ENCODE data around the gene ZFPL1.

ZFPL1 gene

GRCh38 chr11:65084598-65085375 is 765 bp downstream of the ZFPL1 start:
- no peaks in the 10 kb centered on the region for H3F3A ChIP-seq (ENCODE audit: insufficient read depth)
- peaks cover 50% of the 10 kb centered on the region for H3K79me2 ChIP-seq (ENCODE audit: insufficient read depth, low read length)
- TF ChIP-seq, protein P1, sequence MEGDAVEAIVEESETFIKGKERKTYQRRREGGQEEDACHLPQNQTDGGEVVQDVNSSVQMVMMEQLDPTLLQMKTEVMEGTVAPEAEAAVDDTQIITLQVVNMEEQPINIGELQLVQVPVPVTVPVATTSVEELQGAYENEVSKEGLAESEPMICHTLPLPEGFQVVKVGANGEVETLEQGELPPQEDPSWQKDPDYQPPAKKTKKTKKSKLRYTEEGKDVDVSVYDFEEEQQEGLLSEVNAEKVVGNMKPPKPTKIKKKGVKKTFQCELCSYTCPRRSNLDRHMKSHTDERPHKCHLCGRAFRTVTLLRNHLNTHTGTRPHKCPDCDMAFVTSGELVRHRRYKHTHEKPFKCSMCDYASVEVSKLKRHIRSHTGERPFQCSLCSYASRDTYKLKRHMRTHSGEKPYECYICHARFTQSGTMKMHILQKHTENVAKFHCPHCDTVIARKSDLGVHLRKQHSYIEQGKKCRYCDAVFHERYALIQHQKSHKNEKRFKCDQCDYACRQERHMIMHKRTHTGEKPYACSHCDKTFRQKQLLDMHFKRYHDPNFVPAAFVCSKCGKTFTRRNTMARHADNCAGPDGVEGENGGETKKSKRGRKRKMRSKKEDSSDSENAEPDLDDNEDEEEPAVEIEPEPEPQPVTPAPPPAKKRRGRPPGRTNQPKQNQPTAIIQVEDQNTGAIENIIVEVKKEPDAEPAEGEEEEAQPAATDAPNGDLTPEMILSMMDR (IDR thresholded peaks at IDR 0.05; ENCODE audit: insufficient read depth, low read length, poor library complexity, severe bottlenecking), result no peak
- TF ChIP-seq EZH2phosphoT487 (conservative IDR thresholded peaks at IDR 0.05; ENCODE audit: low read length), result no peak
- H3K9me3 ChIP-seq (ENCODE audit: insufficient read depth, low read length), result no peaks in the 10 kb centered on the region
- H3K27ac ChIP-seq (ENCODE audit: low read depth, low read length), result peak overlapping the region; percentile 80
- peaks cover 12% of the 10 kb centered on the region for H3K36me3 ChIP-seq (ENCODE audit: low read length)
- peak overlapping the region; percentile 88 for H3K9ac ChIP-seq (ENCODE audit: low read length)
- peak overlapping the region; percentile 98 for H3K4me3 ChIP-seq (ENCODE audit: insufficient read depth, low read length, poor library complexity, severe bottlenecking)
- H3K9me2 ChIP-seq (replicated peaks; ENCODE audit: insufficient read depth, low read length), result no peaks in the 10 kb centered on the region
- no peaks in the 10 kb centered on the region for H4K20me1 ChIP-seq (ENCODE audit: low read depth, low read length)
- peak overlapping the region; percentile 73 for H3K4me2 ChIP-seq (ENCODE audit: low read depth, low read length, poor library complexity, severe bottlenecking)
- no peak overlapping the region for H2AFZ ChIP-seq (ENCODE audit: low read depth, low read length, severe bottlenecking)
- H3K27me3 ChIP-seq (ENCODE audit: low read length), result no peaks in the 10 kb centered on the region

DNA sequence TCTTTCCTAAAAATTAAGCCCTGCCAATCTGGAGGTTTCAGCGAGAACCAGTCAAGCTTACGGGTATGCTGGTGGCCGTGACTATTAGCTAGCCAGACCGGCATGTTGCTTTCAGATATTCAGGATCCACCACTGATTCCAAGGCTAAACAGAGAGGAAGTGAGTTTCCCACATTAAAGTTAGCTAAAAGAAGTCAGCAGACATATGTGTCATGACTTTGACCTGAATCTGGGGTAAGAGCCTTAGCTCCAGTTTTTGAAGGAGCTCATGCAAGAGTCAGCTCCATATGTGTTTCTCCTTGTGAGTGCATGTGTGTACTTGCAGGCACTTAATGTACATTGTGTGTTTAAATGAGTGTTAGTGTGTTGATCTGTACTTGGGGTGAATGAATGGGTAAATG is 1.4 kb downstream of the ZFPL1 start:
- H3K27ac ChIP-seq (ENCODE audit: low read depth, low read length), result no peak overlapping the region
- peaks cover 9% of the 10 kb centered on the region for H3K36me3 ChIP-seq (ENCODE audit: low read length)
- TF ChIP-seq, protein P1 (IDR thresholded peaks at IDR 0.05; ENCODE audit: insufficient read depth, low read length, poor library complexity, severe bottlenecking), result no peak
- no peak for TF ChIP-seq EZH2phosphoT487 (conservative IDR thresholded peaks at IDR 0.05; ENCODE audit: low read length)
- no peak overlapping the region for H2AFZ ChIP-seq (ENCODE audit: low read depth, low read length, severe bottlenecking)
- H3K27me3 ChIP-seq (ENCODE audit: low read length), result no peaks in the 10 kb centered on the region
- no peaks in the 10 kb centered on the region for H3F3A ChIP-seq (ENCODE audit: insufficient read depth)
- H3K9me2 ChIP-seq (replicated peaks; ENCODE audit: insufficient read depth, low read length), result no peaks in the 10 kb centered on the region
- no peaks in the 10 kb centered on the region for H3K9me3 ChIP-seq (ENCODE audit: insufficient read depth, low read length)
- H3K4me3 ChIP-seq (ENCODE audit: insufficient read depth, low read length, poor library complexity, severe bottlenecking), result no peak overlapping the region
- H4K20me1 ChIP-seq (ENCODE audit: low read depth, low read length), result no peaks in the 10 kb centered on the region
- peaks cover 47% of the 10 kb centered on the region for H3K79me2 ChIP-seq (ENCODE audit: insufficient read depth, low read length)
- H3K9ac ChIP-seq (ENCODE audit: low read length), result no peak overlapping the region
- H3K4me2 ChIP-seq (ENCODE audit: low read depth, low read length, poor library complexity, severe bottlenecking), result peak overlapping the region; percentile 73

DNA sequence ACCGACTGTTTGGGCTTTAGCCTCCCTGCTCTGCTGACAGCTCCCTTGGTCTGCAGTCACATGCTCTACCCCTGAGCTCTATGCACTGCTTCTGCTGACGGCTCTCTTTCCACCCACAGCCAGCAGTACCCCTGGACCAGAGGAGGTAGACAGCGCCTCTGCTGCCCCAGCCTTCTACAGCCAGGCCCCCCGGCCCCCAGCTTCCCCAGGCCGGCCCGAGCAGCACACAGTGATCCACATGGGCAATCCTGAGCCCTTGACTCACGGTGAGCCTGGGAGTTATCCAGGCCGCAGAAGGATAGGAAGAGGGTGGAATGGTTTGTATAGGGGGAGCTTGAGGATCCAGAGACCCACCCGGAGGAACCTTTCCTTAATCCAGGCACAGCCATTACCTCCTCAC is 2.8 kb downstream of the ZFPL1 start:
- H3K9ac ChIP-seq (ENCODE audit: low read length), result no peak overlapping the region
- TF ChIP-seq EZH2phosphoT487 (conservative IDR thresholded peaks at IDR 0.05; ENCODE audit: low read length), result no peak
- TF ChIP-seq, protein P1 (IDR thresholded peaks at IDR 0.05; ENCODE audit: insufficient read depth, low read length, poor library complexity, severe bottlenecking), result no peak
- no peak overlapping the region for H3K27ac ChIP-seq (ENCODE audit: low read depth, low read length)
- H3K9me2 ChIP-seq (replicated peaks; ENCODE audit: insufficient read depth, low read length), result no peaks in the 10 kb centered on the region
- H4K20me1 ChIP-seq (ENCODE audit: low read depth, low read length), result no peaks in the 10 kb centered on the region
- H3K9me3 ChIP-seq (ENCODE audit: insufficient read depth, low read length), result no peaks in the 10 kb centered on the region
- no peak overlapping the region for H2AFZ ChIP-seq (ENCODE audit: low read depth, low read length, severe bottlenecking)
- H3F3A ChIP-seq (ENCODE audit: insufficient read depth), result peaks cover under 1% of the 10 kb centered on the region; the same call in 1 of the 2 replicates
- H3K79me2 ChIP-seq (ENCODE audit: insufficient read depth, low read length), result peaks cover 34% of the 10 kb centered on the region
- H3K4me3 ChIP-seq (ENCODE audit: insufficient read depth, low read length, poor library complexity, severe bottlenecking), result no peak overlapping the region
- H3K36me3 ChIP-seq (ENCODE audit: low read length), result peaks cover 6% of the 10 kb centered on the region; the same call in 1 of the 2 replicates
- no peaks in the 10 kb centered on the region for H3K27me3 ChIP-seq (ENCODE audit: low read length)
- no peak overlapping the region for H3K4me2 ChIP-seq (ENCODE audit: low read depth, low read length, poor library complexity, severe bottlenecking)
